HepG2 (cell line): ENCODE results near the gene FBXO9.

Experiments used
- RFX5 ChIP-seq: IDR thresholded peaks from 2 replicates; pipeline ENCODE4 v1.6.1; 2011; ENCODE audit warnings: low read depth, low read length, improper control_type of control experiment
- ZNF619 ChIP-seq: sonication (generic); formaldehyde crosslinking; IDR thresholded peaks from 2 replicates; pipeline ENCODE4 v1.4.0; 2020; ENCODE audit warnings: mild to moderate bottlenecking, missing genetic modification reagents
- TF ChIP-seq, protein P1 (sequence below): sonication (generic); formaldehyde crosslinking; IDR thresholded peaks from 2 replicates; pipeline ENCODE4 v1.4.0; 2020; ENCODE audit warnings: low read depth, missing genetic modification reagents

DNA sequence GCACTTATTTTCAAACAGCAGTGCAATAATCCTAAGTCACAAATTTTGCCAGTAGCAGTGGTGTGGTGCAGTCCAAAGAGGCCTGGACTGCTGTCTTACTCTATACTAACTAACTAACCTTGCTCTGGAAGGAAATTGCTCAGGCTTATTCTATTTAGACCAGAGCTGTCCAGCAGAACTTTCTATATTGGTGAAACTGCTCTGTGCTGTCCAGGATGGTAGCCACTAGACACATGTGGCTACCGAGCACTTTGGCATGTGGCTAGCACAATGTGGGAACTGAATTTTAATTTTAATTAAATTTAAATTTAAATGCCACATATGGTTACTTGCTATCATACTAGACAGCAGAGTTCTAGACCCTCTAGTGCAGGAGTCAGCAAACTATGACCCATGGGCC, 27.1 kb upstream of the FBXO9 start:
- TF ChIP-seq RFX5 (no peak), ZNF619 (CRISPR knock-in tag) (no peak)
- TF ChIP-seq, protein P1, sequence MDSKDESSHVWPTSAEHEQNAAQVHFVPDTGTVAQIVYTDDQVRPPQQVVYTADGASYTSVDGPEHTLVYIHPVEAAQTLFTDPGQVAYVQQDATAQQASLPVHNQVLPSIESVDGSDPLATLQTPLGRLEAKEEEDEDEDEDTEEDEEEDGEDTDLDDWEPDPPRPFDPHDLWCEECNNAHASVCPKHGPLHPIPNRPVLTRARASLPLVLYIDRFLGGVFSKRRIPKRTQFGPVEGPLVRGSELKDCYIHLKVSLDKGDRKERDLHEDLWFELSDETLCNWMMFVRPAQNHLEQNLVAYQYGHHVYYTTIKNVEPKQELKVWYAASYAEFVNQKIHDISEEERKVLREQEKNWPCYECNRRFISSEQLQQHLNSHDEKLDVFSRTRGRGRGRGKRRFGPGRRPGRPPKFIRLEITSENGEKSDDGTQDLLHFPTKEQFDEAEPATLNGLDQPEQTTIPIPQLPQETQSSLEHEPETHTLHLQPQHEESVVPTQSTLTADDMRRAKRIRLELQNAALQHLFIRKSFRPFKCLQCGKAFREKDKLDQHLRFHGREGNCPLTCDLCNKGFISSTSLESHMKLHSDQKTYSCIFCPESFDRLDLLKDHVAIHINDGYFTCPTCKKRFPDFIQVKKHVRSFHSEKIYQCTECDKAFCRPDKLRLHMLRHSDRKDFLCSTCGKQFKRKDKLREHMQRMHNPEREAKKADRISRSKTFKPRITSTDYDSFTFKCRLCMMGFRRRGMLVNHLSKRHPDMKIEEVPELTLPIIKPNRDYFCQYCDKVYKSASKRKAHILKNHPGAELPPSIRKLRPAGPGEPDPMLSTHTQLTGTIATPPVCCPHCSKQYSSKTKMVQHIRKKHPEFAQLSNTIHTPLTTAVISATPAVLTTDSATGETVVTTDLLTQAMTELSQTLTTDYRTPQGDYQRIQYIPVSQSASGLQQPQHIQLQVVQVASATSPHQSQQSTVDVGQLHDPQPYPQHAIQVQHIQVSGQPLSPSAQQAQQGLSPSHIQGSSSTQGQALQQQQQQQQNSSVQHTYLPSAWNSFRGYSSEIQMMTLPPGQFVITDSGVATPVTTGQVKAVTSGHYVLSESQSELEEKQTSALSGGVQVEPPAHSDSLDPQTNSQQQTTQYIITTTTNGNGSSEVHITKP, result no peak
